IMR-90 (cell line): ENCODE data around the gene KLF1. TPM values are rescaled to one million over a fixed set of nuclear protein-coding genes. Genes with fewer than 3 reads are reported as not detected.

Source experiments
- ATAC-seq: fragments of 200-7000 bp; cut with Tn5 transposase; 2 replicates; pipeline ENCODE4 v1.9.1; 2020; ENCODE audit warnings: low read depth, mild to moderate bottlenecking, moderate library complexity
- BruUV-seq: library from RNA; stranded (reverse); fragments of 400-500 nt; replicated peaks from 2 replicates; lab custom pipeline; 2021; lab: Mats Ljungman, UMichigan
- CTCF ChIA-PET: fragments of 300-600 bp; formaldehyde crosslinking; extraction: SDS; loops from one replicate; lab custom pipeline; 2021; ENCODE audit warnings: antibody characterized with exemption; lab: Yijun Ruan, JAX
- POLR2A ChIA-PET: fragments of 300-600 bp; sonication (Branson Sonifier 250); formaldehyde crosslinking; loops from one replicate; lab custom pipeline; 2022; ENCODE audit warnings: antibody characterized with exemption; ENCODE audit not compliant: unreplicated experiment; lab: Charles Lee
- DNase-seq: peaks from one replicate; pipeline ENCODE4 v3.0.0; 2013
- H2AFZ ChIP-seq: replicated peaks from 2 replicates; pipeline ENCODE3; 2013; ENCODE audit warnings: low read length, mild to moderate bottlenecking; ENCODE audit not compliant: poor library complexity
- H2AK5ac ChIP-seq: 2 replicates; pipeline ENCODE4 v1.6.1; 2013; ENCODE audit warnings: low read depth, low read length, inconsistent platforms
- H2AK9ac ChIP-seq: replicated peaks from 2 replicates; pipeline ENCODE3; 2013; ENCODE audit warnings: mild to moderate bottlenecking, low read depth, low read length, moderate library complexity; ENCODE audit not compliant: poor library complexity
- H2BK120ac ChIP-seq: 2 replicates; pipeline ENCODE4 v1.6.1; 2013; ENCODE audit warnings: low read depth, low read length, inconsistent platforms
- H2BK15ac ChIP-seq: 3 replicates; pipeline ENCODE4 v1.6.1; 2013; ENCODE audit warnings: low read depth, low read length, inconsistent platforms
- H2BK20ac ChIP-seq: 2 replicates; pipeline ENCODE4 v1.6.1; 2013; ENCODE audit warnings: low read depth, mild to moderate bottlenecking, inconsistent platforms, low read length, moderate library complexity
- H2BK5ac ChIP-seq: 2 replicates; pipeline ENCODE4 v1.6.1; 2013; ENCODE audit warnings: mild to moderate bottlenecking, low read depth, low read length, inconsistent platforms; ENCODE audit not compliant: poor library complexity, severe bottlenecking
- H3K14ac ChIP-seq: replicated peaks from 2 replicates; pipeline ENCODE4 v1.6.1; 2013; ENCODE audit warnings: low read depth, low read length, inconsistent platforms
- H3K18ac ChIP-seq: 2 replicates; pipeline ENCODE4 v1.6.1; 2013; ENCODE audit warnings: low read depth, low read length, control low read depth
- H3K23ac ChIP-seq: 2 replicates; pipeline ENCODE4 v1.6.1; 2013; ENCODE audit warnings: low read depth, low read length, inconsistent platforms
- H3K27ac ChIP-seq: 2 replicates; pipeline ENCODE4 v1.5.1; 2013; ENCODE audit warnings: mild to moderate bottlenecking, control low read depth, low read length; ENCODE audit not compliant: insufficient read depth
- H3K27me3 ChIP-seq: 2 replicates; pipeline ENCODE4 v1.6.1; 2013; ENCODE audit warnings: low read length; ENCODE audit not compliant: control insufficient read depth, insufficient read depth
- H3K36me3 ChIP-seq: 2 replicates; pipeline ENCODE4 v1.6.1; 2013; ENCODE audit warnings: low read length, mixed read lengths; ENCODE audit not compliant: control insufficient read depth, insufficient read depth
- H3K4ac ChIP-seq: 2 replicates; pipeline ENCODE4 v1.6.1; 2013; ENCODE audit warnings: low read depth, low read length, inconsistent platforms
- H3K4me1 ChIP-seq: 2 replicates; pipeline ENCODE4 v1.6.1; 2013; ENCODE audit warnings: low read length, mixed read lengths; ENCODE audit not compliant: control insufficient read depth, insufficient read depth
- H3K4me2 ChIP-seq: 2 replicates; pipeline ENCODE4 v1.6.1; 2013; ENCODE audit warnings: low read depth, mild to moderate bottlenecking, control low read depth, low read length, moderate library complexity
- H3K4me3 ChIP-seq: 2 replicates; pipeline ENCODE4 v1.5.1; 2013; ENCODE audit warnings: low read depth, mild to moderate bottlenecking, control low read depth, low read length, moderate library complexity; ENCODE audit not compliant: insufficient read depth
- H3K56ac ChIP-seq: 2 replicates; pipeline ENCODE4 v1.6.1; 2013; ENCODE audit warnings: low read length, inconsistent platforms; ENCODE audit not compliant: insufficient read depth; ENCODE audit errors: extremely low read depth
- H3K79me1 ChIP-seq, 2 experiments: 2 replicates each; pipeline ENCODE4 v1.6.1; 2013; ENCODE audit warnings: low read length in 2 of 2, inconsistent platforms in 1 of 2, low read depth in 1 of 2
- H3K9ac ChIP-seq: 2 replicates; pipeline ENCODE4 v1.6.1; 2013; ENCODE audit warnings: low read depth, low read length, control low read depth
- H3K9me1 ChIP-seq: 2 replicates; pipeline ENCODE4 v1.6.1; 2013; ENCODE audit warnings: low read length, inconsistent platforms; ENCODE audit not compliant: insufficient read depth
- H3K9me3 ChIP-seq: 2 replicates; pipeline ENCODE4 v1.6.1; 2013; ENCODE audit warnings: low read length; ENCODE audit not compliant: control insufficient read depth, insufficient read depth
- H4K20me1 ChIP-seq: 2 replicates; pipeline ENCODE4 v1.6.1; 2013; ENCODE audit warnings: low read length, inconsistent platforms; ENCODE audit not compliant: insufficient read depth
- H4K5ac ChIP-seq: 2 replicates; pipeline ENCODE4 v1.6.1; 2013; ENCODE audit warnings: mild to moderate bottlenecking, low read depth, low read length, control low read depth
- H4K8ac ChIP-seq, 2 experiments: 2 replicates each; pipeline ENCODE4 v1.6.1; 2013; ENCODE audit warnings: low read depth in 2 of 2, low read length in 2 of 2, control low read depth in 1 of 2, inconsistent platforms in 1 of 2
- H4K91ac ChIP-seq: 2 replicates; pipeline ENCODE4 v1.6.1; 2013; ENCODE audit warnings: low read depth, low read length, inconsistent platforms; ENCODE audit not compliant: insufficient read depth
- CEBPB ChIP-seq: IDR thresholded peaks from 2 replicates; pipeline ENCODE4 v1.6.1; 2012; ENCODE audit warnings: low read depth, low read length, improper control_type of control experiment
- CHD1 ChIP-seq: IDR thresholded peaks from 2 replicates; pipeline ENCODE4 v1.6.1; 2012; ENCODE audit warnings: low read depth, low read length, improper control_type of control experiment
- NFE2L2 ChIP-seq: fragments of 150-350 bp; IDR thresholded peaks from 2 replicates; pipeline ENCODE4 v1.6.1; 2016; ENCODE audit warnings: low read depth, mild to moderate bottlenecking, low read length
- RFX5 ChIP-seq: IDR thresholded peaks from 2 replicates; pipeline ENCODE4 v1.8.0; 2012; ENCODE audit warnings: low read depth, mild to moderate bottlenecking, low read length, moderate library complexity
- USF2 ChIP-seq: fragments of 150-350 bp; IDR thresholded peaks from 2 replicates; pipeline ENCODE4 v1.6.1; 2017; ENCODE audit warnings: mild to moderate bottlenecking, antibody characterized with exemption, low read length, low read depth
- WGBS, 2 experiments: methylation state at CpG; one replicate each; pipeline versions ENCODE4 v1.1.5 to v1.1.7; 2013; ENCODE audit warnings: missing lambda C conversion rate in 2 of 2; ENCODE audit not compliant: insufficient read length in 1 of 2; ENCODE audit errors: extremely low coverage in 2 of 2; 5-methylcytosine and 5-hydroxymethylcytosine counted together
- dilution Hi-C: fragments of 300-500 bp; cut with HindIII; formaldehyde crosslinking; loops from one replicate; pipeline ENCODE4 v1.14.3; 2018; ENCODE audit warnings: low sequenced_read_pairs; ENCODE audit not compliant: unreplicated experiment
- in situ Hi-C: fragments of 300-500 bp; cut with MboI; formaldehyde crosslinking; loops from 3 replicates; pipeline ENCODE4 v1.14.3; 2019; ENCODE audit warnings: low sequenced_read_pairs, inconsistent platforms, mixed read lengths
- intact Hi-C: fragments of 100-400 bp; cut with micrococcal nuclease; formaldehyde crosslinking; loops from 2 replicates; pipeline ENCODE4 v1.10.0; 2022
- polyA plus RNA-seq, 3 experiments: library from polyadenylated mRNA; depleted of rRNA; stranded (reverse); fragments of >200 nt; gene quantifications; 2 replicates each; pipeline ENCODE4 v1.2.3, GENCODE V29; 2012; ENCODE audit warnings: low replicate concordance in 1 of 3
- total RNA-seq: library from RNA; depleted of rRNA; stranded (reverse); fragments of >200 nt; gene quantifications from 2 replicates; pipeline ENCODE4 v1.2.3, GENCODE V29; 2012
- TF ChIP-seq, protein P1 (sequence below): conservative IDR thresholded peaks from 2 replicates; pipeline ENCODE4 v1.5.1; 2012; ENCODE audit warnings: mild to moderate bottlenecking, low read depth, low read length, improper control_type of control experiment

Gene KLF1
- total and polyA plus RNA-seq, 2 of the 4 experiments (the other 2 are of a cell fraction) = not detected

DNA sequence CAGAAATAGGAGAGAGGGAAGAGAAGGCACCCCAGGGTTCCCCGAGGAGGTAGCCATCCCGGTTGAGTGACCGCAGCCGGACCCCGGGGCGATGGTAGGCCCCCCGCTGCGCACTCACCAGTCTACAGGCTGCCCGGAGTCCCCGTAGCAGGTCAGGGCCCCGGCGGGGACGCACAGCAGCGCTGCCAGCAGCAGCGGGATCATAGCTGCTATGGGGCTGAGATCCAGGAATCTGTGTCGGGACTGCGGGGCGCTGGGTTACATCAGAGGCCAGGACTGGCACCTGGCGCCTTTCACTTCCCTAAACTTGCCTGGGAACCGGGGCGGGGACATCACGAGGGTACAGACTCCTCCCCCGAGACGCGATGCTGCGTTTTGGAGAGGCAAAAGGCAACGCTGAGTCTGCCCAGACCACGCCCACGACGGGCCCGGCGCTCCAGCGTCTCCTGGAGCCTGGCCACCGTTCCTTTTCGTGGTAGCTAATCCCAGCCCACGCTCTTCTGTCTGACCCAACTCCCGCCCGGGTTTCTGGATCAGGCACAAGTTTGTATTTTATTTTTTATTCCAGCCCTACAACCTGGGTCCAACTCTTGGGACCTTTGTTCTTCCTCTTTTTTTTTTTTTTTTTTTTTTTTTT, 5.7 kb downstream of the KLF1 start, which contains the start of gene DNASE2:
TSS of gene DNASE2 (minus strand) at position 278 of the 637 bp plus-strand sequence. CDS start at position 204, 74 bp downstream.
- TF ChIP-seq NFE2L2 (no peak), CHD1 (no peak), RFX5 (peak; percentile 80), USF2 (peak; percentile 52), CEBPB (0 out of 2 replicates have a peak, but pooled peaks have one; percentile 26)
- TF ChIP-seq, protein P1, sequence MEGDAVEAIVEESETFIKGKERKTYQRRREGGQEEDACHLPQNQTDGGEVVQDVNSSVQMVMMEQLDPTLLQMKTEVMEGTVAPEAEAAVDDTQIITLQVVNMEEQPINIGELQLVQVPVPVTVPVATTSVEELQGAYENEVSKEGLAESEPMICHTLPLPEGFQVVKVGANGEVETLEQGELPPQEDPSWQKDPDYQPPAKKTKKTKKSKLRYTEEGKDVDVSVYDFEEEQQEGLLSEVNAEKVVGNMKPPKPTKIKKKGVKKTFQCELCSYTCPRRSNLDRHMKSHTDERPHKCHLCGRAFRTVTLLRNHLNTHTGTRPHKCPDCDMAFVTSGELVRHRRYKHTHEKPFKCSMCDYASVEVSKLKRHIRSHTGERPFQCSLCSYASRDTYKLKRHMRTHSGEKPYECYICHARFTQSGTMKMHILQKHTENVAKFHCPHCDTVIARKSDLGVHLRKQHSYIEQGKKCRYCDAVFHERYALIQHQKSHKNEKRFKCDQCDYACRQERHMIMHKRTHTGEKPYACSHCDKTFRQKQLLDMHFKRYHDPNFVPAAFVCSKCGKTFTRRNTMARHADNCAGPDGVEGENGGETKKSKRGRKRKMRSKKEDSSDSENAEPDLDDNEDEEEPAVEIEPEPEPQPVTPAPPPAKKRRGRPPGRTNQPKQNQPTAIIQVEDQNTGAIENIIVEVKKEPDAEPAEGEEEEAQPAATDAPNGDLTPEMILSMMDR = no peak
- CTCF ChIA-PET = interaction anchor here (1.7 kb wide), 1 partner anchor 84 kb away, joined by 8 read pairs; no protein-coding TSS in a partner anchor
- Histone ChIP-seq H3K56ac (peak within 1 kb of the TSS; percentile 21; the same call in 1 of the 2 replicates), H3K4me1 (peaks cover 5% of the 10 kb centered on the region; the same call in 1 of the 2 replicates), H2AK5ac (no peak within 1 kb of the TSS), H4K8ac (peak within 1 kb of the TSS; percentile 28 to 66; a peak in 2 of 4 replicates), H2BK15ac (no peak within 1 kb of the TSS), H4K91ac (no peak within 1 kb of the TSS), H3K36me3 (peaks cover 8% of the 10 kb centered on the region; the same call in 1 of the 2 replicates), H3K14ac (peak within 1 kb of the TSS; percentile 7), H3K4me2 (peak within 1 kb of the TSS; percentile 81), H3K9ac (peak within 1 kb of the TSS; percentile 36), H2BK120ac (no peak within 1 kb of the TSS), H3K27ac (peak within 1 kb of the TSS; percentile 2; the same call in 1 of the 2 replicates), H3K9me1 (peaks cover 5% of the 10 kb centered on the region; the same call in 1 of the 2 replicates), H2BK5ac (no peak within 1 kb of the TSS), H2AFZ (peak within 1 kb of the TSS; percentile 99), H3K4me3 (peak within 1 kb of the TSS; percentile 61), H3K23ac (no peak within 1 kb of the TSS; the same call in 1 of the 2 replicates), H3K27me3 (peaks cover 22% of the 10 kb centered on the region), H2AK9ac (peak within 1 kb of the TSS; percentile 80), H3K79me1 (peaks cover 0 to 7% of the 10 kb centered on the region in 2 experiments; a peak in 1 of 4 replicates), H3K9me3 (peaks cover 13% of the 10 kb centered on the region), H3K4ac (peak within 1 kb of the TSS; percentile 43; the same call in 1 of the 2 replicates), H4K5ac (no peak within 1 kb of the TSS), H4K20me1 (no peaks in the 10 kb centered on the region), H3K18ac (no peak within 1 kb of the TSS), H2BK20ac (no peak within 1 kb of the TSS)
- DNase-seq (peak; percentile 87), ATAC-seq (peak; percentile 96)
- 0% methylated on average over 16 of the region's 38 CpGs; no CpG with 5 or more reads in 1 of the 2 experiments for WGBS, 2 experiments
- dilution Hi-C loops = no loop called here
- BruUV-seq = TSS peak; percentile 89
- intact Hi-C loops = no loop called here
- in situ Hi-C loops = no loop called here
- POLR2A ChIA-PET = interaction anchor here (0.6 kb wide), 1 partner anchor 62 kb away, joined by 6 read pairs; no protein-coding TSS in a partner anchor
